EL (cell line): ENCODE data around the gene HSD17B11.
"Not testable (repeated sequence)": the region's sequence is repeated elsewhere in the genome, so short reads cannot be mapped to it uniquely, and the experiment has no call there.

Source experiments
- DNase-seq: peaks from one replicate; pipeline ENCODE4 v3.0.0-alpha.2; 2016

Gene HSD17B11

DNA sequence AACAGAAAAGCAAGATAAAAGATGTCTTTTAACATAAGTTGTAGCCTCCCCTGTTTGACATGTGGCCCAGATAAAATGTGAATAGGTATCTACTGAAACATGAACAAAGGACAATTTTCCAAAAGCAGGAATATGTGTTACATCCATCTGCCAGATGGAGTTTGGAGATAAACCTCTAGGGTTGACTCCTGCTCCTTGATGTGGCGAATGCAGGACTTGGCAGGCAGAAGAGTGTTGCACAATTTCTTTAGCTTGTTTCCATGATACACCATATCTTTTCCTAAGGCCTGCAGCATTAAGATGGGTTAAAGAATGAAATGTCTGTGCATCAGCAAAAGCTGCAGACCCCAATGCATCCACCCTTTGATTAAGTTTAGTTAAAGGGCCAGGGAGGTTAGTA, 12.7 kb upstream of the HSD17B11 start:
- DNase-seq = not testable (repeated sequence)

DNA sequence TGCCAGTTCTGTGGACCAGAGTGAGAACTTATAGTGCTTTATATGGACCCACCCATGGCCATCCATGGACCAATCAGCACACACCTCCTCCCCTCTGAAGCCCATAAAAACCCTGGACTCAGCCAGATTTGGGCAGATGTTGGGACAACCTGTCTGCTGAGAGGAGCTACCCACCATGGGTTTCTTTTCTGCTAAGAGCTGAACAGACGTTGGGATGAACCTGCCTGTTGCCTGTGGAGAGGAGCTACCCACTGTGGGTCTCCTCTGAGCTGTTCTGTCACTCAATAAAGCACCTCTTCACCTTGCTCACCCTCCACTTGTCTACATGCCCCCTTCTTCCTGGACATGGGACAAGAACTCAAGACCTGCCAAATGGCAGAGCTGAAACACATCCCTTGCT, 9.0 kb upstream of the HSD17B11 start:
- DNase-seq = no peak

DNA sequence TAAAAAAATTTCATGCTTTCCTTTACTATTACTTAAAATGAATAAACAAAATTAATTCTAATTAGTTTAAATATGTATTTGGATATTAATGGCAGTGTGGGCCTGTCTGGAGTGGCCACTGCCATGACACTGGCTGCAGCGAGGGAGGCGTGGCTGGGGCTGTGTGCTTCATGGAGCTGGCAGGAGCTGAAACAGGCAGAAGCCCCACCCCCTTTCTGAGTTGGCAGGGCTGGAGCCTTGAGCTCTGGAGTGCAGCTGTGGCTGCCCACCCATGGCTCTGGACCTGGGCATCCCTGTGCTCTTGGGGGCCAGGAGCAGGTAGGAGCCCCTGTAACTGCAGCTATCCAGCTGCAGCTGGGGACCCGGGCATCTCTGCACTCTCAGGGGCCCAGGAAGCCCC, 8.2 kb upstream of the HSD17B11 start:
- DNase-seq = no peak

DNA sequence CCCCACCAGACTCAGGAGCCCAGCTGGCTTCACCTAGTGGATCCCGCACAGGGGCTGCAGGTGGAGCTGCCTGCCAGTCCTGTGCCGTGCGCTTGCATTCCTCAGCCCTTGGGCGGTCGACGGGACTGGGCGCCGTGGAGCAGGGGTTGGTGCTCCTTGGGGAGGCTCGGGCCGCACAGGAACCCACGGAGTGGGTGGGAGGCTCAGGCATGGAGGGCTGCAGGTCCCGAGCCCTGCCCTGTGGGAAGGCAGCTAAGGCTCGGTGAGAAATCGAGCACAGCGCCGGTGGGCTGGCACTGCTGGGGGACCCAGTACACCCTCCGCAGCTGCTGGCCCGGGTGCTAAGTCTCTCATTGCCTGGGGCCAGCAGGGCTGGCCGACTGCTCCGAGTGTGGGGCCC, 4.9 kb upstream of the HSD17B11 start:
- not testable (repeated sequence) for DNase-seq

- DNase-seq = not testable (repeated sequence)
Observed at GRCh38 chr4:87395073-87395472, 4.1 kb upstream of the HSD17B11 start.

GRCh38 chr4:87392183-87392582, 1.2 kb upstream of the HSD17B11 start:
- DNase-seq = no peak

DNA sequence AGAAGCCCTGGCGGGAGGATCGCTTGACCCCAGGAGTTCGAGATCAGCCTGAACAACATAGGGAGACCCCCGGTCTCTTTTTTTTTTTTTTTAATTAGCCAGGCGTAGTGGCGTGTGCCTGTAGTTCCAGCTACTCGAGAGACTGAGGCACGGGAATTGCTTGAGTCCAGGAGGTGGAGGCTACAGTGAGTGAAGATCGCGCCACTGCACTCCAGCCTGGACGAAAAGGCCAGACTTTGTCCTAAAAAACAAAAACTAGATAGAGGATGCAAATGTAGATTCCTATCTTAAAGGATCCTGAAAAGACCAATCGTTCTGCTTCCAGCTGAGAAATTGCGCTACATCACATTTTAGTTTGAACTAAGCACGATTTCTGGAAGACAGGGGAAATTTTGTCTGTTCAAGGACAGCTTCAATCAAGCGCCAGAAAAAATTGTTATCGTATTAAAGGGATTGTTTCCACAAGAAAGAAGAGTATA, 627 bp upstream of the HSD17B11 start:
- no peak for DNase-seq

GRCh38 chr4:87390551-87390890, 467 bp downstream of the HSD17B11 start:
- no peak for DNase-seq

DNA sequence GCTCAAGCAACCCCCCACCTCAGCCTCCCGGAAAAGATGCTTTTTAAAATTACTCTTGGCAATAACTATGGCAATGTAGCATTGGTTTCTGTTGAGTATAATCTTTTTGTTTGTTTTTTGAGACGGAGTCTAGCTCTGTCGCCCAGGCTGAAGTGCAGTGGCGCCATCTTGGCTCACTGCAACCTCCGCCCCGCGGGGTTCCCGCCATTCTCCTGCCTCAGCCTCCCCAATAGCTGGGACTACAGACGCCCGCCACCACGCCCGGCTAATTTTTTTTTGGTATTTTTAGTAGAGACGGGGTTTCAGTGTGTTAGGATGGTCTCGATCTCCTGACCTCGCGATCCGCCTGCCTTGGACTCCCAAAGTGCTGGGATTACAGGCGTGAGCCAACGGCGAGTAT, 933 bp downstream of the HSD17B11 start:
- DNase-seq = not testable (repeated sequence)

GRCh38 chr4:87388901-87389300, 2.1 kb downstream of the HSD17B11 start:
- no peak for DNase-seq

DNA sequence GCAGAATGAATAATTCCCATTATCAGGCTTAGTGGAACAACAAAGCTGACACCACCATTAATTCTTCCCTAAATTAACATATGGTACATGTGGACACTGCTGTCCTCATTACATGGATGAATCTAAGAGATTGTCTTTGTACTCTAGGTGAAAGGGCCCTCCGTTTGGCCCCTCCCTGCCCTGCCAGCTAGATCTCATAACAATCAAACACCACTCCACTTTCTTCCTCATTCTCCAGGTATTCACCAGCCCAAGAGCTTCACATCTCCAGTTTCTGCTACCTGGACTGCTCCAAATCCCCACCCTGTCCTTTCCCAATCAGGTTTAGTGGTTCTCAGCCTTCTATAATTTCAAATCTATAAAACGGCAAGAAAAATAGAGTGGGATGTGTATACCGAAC, 3.8 kb downstream of the HSD17B11 start:
- DNase-seq = no peak

DNA sequence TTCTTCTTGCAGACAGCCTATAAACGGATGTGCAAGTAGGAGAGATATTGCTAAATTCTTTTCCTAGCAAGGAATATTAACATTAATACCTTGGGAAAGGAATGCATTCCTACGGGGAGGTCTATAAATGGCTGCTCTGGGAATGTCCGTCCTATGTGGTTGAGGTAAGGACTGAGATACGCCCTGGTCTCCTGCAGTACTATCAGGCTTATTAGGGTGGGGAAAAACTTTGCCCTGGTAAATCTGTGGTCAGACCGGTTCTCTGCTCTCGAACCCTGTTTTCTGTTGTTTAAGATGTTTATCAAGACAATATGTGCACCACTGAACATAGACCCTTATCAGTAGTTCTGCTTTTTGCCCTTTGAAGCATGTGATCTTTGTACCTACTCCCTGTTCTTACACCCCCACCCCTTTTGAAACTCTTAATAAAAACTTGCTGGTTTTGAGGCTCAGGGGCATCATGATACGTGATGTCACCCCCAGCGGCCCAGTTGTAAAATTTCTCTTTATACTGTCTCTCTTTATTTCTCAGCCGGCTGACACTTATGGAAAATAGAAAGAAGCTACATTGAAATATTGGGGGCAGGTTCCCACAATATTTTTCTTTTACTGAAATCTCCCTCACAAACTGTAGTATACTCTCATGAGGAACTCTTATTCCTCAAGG, 6.4 kb downstream of the HSD17B11 start:
- DNase-seq = not testable (repeated sequence)

- no peak for DNase-seq
Observed at GRCh38 chr4:87382931-87383330, 8.1 kb downstream of the HSD17B11 start.

DNA sequence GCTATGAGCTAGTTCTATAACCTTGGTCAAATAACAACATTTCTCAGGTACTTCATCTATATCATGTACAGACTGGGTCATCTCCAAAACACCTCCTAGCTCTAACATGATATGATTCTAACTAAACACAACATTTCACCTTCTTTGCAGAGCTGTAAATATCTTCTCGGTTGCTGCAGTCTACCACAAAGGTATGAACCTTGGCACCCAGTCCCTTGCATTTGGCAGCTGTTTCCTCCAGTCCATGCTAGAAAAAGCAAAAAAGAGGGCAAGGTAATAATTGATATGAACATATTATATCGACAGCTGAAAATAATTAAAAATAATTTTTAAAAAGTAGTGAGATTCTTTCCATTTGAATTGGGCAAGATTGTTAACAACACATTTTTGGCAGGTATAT, 8.9 kb downstream of the HSD17B11 start:
- DNase-seq = no peak

DNA sequence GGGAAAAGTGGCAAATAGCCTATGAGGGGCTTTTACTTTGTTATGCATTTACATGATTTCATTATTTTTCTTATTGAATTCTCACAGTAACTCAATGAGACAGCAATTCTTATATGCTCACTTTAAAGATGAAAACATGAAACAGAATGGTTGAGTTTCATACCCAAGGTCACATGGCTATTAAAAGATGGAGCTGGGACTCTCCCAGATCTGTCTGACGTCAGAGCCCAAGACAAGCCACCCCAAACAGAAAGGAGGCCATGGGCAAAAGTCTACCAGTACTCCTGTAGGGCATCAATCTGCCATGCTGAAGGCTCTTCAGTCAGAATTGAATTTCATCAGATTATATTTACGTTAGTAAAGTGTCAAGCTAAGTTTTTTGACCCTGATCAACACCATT, 13.2 kb downstream of the HSD17B11 start:
- DNase-seq = no peak

GRCh38 chr4:87375719-87376291, 15.2 kb downstream of the HSD17B11 start:
- peak; percentile 63 for DNase-seq

DNA sequence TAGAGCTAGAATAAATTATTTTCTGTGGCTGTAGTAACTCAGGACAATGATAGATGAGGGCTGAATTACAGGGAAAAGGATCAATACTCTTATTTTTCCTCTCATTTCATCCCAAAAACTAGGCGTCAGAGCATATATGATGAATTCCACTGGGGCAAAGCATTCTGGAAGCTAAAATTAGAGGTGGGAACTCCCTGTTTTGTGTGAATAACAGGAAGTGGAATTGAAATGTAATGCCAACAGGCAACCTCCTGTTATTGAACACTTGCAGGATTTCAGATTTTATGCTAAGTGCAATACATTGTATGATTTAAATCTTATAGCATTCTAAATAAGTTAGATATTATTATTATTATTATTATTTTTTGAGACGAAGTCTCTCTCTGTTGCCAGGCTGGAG, 20.9 kb downstream of the HSD17B11 start:
- no peak for DNase-seq

GRCh38 chr4:87366521-87367162, 24.3 kb downstream of the HSD17B11 start:
- no peak for DNase-seq

GRCh38 chr4:87365348-87365747, 25.6 kb downstream of the HSD17B11 start:
- DNase-seq = no peak

DNA sequence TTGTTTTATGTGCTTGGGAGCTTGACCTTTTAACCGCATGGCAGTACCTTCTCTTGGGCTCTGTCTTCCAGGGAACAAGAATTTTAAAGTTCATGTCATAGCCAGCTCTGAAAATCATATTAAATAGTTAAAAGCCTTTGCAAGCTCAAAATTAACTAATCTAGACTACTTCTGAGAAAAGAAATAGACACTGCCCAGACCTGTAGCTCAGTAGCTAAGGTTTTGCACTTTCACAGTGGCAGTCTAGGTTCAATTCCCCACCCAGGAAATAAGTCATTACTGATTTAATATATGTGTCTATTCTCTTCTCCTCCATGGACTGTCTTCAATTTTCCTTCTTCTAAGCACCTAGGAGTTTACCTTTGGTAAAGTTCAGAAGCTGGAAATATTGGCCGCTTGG, 27.4 kb downstream of the HSD17B11 start:
- peak; percentile 8 for DNase-seq

GRCh38 chr4:87360338-87360935, 30.6 kb downstream of the HSD17B11 start:
- DNase-seq = no peak

- DNase-seq = no peak
Observed at GRCh38 chr4:87359258-87359657, 31.7 kb downstream of the HSD17B11 start.

DNA sequence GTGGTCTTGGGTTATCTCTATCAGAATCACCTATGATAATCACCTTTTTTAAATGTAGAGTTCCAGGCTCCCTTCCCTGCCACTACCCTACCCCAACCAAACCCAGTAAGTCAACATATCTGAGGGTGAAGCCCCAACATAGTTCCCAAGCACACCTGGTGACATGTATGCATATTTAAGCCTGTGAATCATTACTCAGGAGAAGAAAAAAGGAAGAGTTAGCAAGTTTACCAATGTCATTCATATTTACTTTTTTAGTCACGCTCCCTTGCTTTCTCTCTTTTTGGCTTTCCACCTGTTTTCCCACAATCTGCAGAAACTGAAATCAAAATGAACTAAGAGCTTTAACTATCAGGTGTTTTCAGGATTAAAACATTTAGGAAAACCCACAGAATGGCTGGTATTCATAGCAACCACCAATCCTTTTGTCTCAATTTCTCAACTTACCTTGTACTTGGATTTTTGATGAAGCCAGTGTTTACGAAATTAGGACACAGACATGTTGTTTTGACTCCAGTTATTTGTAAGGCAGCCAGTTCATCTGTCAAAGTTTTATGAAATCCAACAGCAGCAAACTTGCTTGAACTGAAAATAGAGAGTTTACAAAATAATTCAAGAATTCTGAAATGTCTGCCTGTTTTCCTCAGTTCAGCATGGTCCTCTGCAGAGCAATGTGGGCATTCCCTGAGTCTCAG, 34.0 kb downstream of the HSD17B11 start:
- no peak for DNase-seq
